Body of pancreas (tissue), 4 donors: Measurements from ENCODE around the gene IMPDH1. TPM values are rescaled to one million over a fixed set of nuclear protein-coding genes. Genes with fewer than 3 reads are reported as not detected.

Experiments
- ATAC-seq: fragments of 150-250 bp; one replicate; pipeline ENCODE4 v1.9.1; 2016
- DNase-seq, 4 donors: peaks; one replicate each; pipeline ENCODE4 v3.0.0-alpha.2; 2019
- H3K27ac ChIP-seq, 4 donors: fragments of 200-600 bp; sonication (generic); 1 replicate in 3 of 4; 2 replicates in 1 of 4; pipeline versions ENCODE4 v1.5.1 to v1.6.1; 2016 to 2019; ENCODE audit warnings: mild to moderate bottlenecking in 1 of 4, mixed read lengths in 1 of 4, moderate library complexity in 1 of 4
- H3K27me3 ChIP-seq, 2 donors: fragments of 200-600 bp; sonication (generic); one replicate each; pipeline ENCODE4 v1.6.0; 2016; ENCODE audit warnings: mild to moderate bottlenecking in 1 of 2
- H3K36me3 ChIP-seq, 2 donors: fragments of 200-600 bp; sonication (generic); replicated peaks in 1 of 2; 2 replicates each; pipeline ENCODE4 v1.5.1; 2016; ENCODE audit warnings: low read depth in 2 of 2; ENCODE audit not compliant: insufficient read depth in 1 of 2
- H3K4me1 ChIP-seq: fragments of 200-600 bp; sonication (generic); one replicate; pipeline ENCODE4 v1.6.0; 2016
- H3K4me3 ChIP-seq, 2 donors: fragments of 200-600 bp; sonication (generic); 1 replicate in 1 of 2; 2 replicates in 1 of 2; pipeline ENCODE4 v1.5.1; 2016 to 2019
- H3K9me3 ChIP-seq, 3 donors: fragments of 200-600 bp; sonication (generic); 1 replicate in 2 of 3; 2 replicates in 1 of 3; pipeline ENCODE4 v1.5.1; 2016
- CTCF ChIP-seq, 7 experiments: fragments of 450-650 bp in 4 of 7; fragments of 200-600 bp in 3 of 7; sonication (generic) in 3 of 7; IDR thresholded peaks; one replicate each; pipeline ENCODE4 v1.5.1; 2016 to 2019; ENCODE audit warnings: antibody characterized with exemption in 7 of 7
- POLR2A ChIP-seq, 3 donors: fragments of 450-650 bp; IDR thresholded peaks; one replicate each; pipeline ENCODE4 v1.6.1; 2016; ENCODE audit warnings: antibody characterized with exemption in 3 of 3, mild to moderate bottlenecking in 2 of 3
- WGBS, 2 donors: methylation state at CpG; one replicate each; pipeline ENCODE4 v1.1.5; 2017; 5-methylcytosine and 5-hydroxymethylcytosine counted together
- intact Hi-C: fragments of 100-400 bp; cut with DNase I; formaldehyde crosslinking; loops from one replicate; pipeline ENCODE4 v1.15.1; 2023
- total RNA-seq, 2 donors: library from RNA; depleted of rRNA; stranded (reverse); fragments of >200 nt; gene quantifications; one replicate each; pipeline ENCODE4 v1.1.0, GENCODE V29; 2016

The IMPDH1 gene
- total RNA-seq, 2 donors from 2014 or later, result 23.9 to 46.1 TPM

- intact Hi-C loops, result no loop called here
- no peak for DNase-seq
These were observed 28.5 kb downstream of the IMPDH1 start for GRCh38 chr7:128381161-128381821.

GRCh38 chr7:128380483-128381106 is 29.2 kb downstream of the IMPDH1 start:
- no peak for ATAC-seq
- WGBS, 2 donors, result 75 to 100% methylated on average over 1 to 3 of the region's 3 CpGs

More at GRCh38 chr7:128381161-128381821, 28.5 kb downstream of the IMPDH1 start:
- H3K9me3 ChIP-seq, result no peaks in the 10 kb centered on the region
- no peak overlapping the region for H3K27ac ChIP-seq
- ATAC-seq, result no peak
- H3K4me3 ChIP-seq, result no peak overlapping the region
- no peaks in the 10 kb centered on the region for H3K36me3 ChIP-seq
- WGBS, 2 donors, result 57 to 61% methylated on average over 18 to 19 of the region's 19 CpGs
- H3K27me3 ChIP-seq, result no peaks in the 10 kb centered on the region
- H3K4me1 ChIP-seq, result no peaks in the 10 kb centered on the region
- TF ChIP-seq POLR2A (IDR thresholded peaks at IDR 0.05) (no peak), CTCF (IDR thresholded peaks at IDR 0.05) (peak in 3 of 7 experiments; percentile 5 to 10 (median 8))

GRCh38 chr7:128379900-128380479 is 29.8 kb downstream of the IMPDH1 start:
- 84% methylated on average over 5 to 6 of the region's 6 CpGs for WGBS, 2 donors
- no peaks in the 10 kb centered on the region for H3K36me3 ChIP-seq
- DNase-seq (no peak), ATAC-seq (no peak)
- no peak overlapping the region for H3K4me3 ChIP-seq
- TF ChIP-seq POLR2A (IDR thresholded peaks at IDR 0.05) (no peak), CTCF (IDR thresholded peaks at IDR 0.05) (no peak)
- H3K27ac ChIP-seq, result no peak overlapping the region
- H3K27me3 ChIP-seq, result no peaks in the 10 kb centered on the region
- intact Hi-C loops, result no loop called here
- H3K9me3 ChIP-seq, result no peaks in the 10 kb centered on the region
- H3K4me1 ChIP-seq, result no peaks in the 10 kb centered on the region

More at GRCh38 chr7:128380483-128381106, 29.2 kb downstream of the IMPDH1 start:
- Histone ChIP-seq H3K27me3 (no peaks in the 10 kb centered on the region), H3K9me3 (no peaks in the 10 kb centered on the region), H3K27ac (no peak overlapping the region), H3K4me3 (no peak overlapping the region), H3K36me3 (no peaks in the 10 kb centered on the region), H3K4me1 (no peaks in the 10 kb centered on the region)
- no peak for DNase-seq
- intact Hi-C loops, result no loop called here
- TF ChIP-seq POLR2A (IDR thresholded peaks at IDR 0.05) (no peak), CTCF (IDR thresholded peaks at IDR 0.05) (no peak)

GRCh38 chr7:128378637-128379036 is 31.1 kb downstream of the IMPDH1 start:
- no peaks in the 10 kb centered on the region for H3K27me3 ChIP-seq
- no peak overlapping the region for H3K4me3 ChIP-seq
- DNase-seq (no peak), ATAC-seq (no peak)
- 31 to 32% methylated on average over 2 of the region's 2 CpGs for WGBS, 2 donors
- H3K4me1 ChIP-seq, result no peaks in the 10 kb centered on the region
- H3K36me3 ChIP-seq, result no peaks in the 10 kb centered on the region
- TF ChIP-seq POLR2A (IDR thresholded peaks at IDR 0.05) (no peak), CTCF (IDR thresholded peaks at IDR 0.05) (no peak)
- H3K9me3 ChIP-seq, result no peaks in the 10 kb centered on the region
- intact Hi-C loops, result no loop called here
- no peak overlapping the region for H3K27ac ChIP-seq
